Hematopoietic multipotent progenitor cell treated with erythropoietin and hydrocortisone succinate and interleukin-3 and kit ligand, for 8 days (in vitro differentiated cells): Measurements from ENCODE around the gene PIP5K1C.
"Not testable (repeated sequence)": the region's sequence is repeated elsewhere in the genome, so short reads cannot be mapped to it uniquely, and the experiment has no call there.

Experiments
- DNase-seq: peaks from one replicate; pipeline ENCODE4 v3.0.0-alpha.2; 2015

The PIP5K1C gene

GRCh38 chr19:3658870-3659745 is 41.2 kb downstream of the PIP5K1C start:
- DNase-seq, result no peak

- no peak for DNase-seq
These were observed 42.0 kb downstream of the PIP5K1C start for GRCh38 chr19:3658004-3658869.

GRCh38 chr19:3657395-3657769 is 42.9 kb downstream of the PIP5K1C start:
- DNase-seq, result no peak

GRCh38 chr19:3656747-3657394 is 43.4 kb downstream of the PIP5K1C start:
- DNase-seq, result no peak

- DNase-seq, result no peak
These were observed 44.1 kb downstream of the PIP5K1C start for GRCh38 chr19:3656073-3656746.

GRCh38 chr19:3655402-3656072 is 44.7 kb downstream of the PIP5K1C start:
- no peak for DNase-seq

GRCh38 chr19:3653865-3654513 is 46.3 kb downstream of the PIP5K1C start:
- DNase-seq, result no peak

GRCh38 chr19:3653081-3653795 is 47.0 kb downstream of the PIP5K1C start:
- DNase-seq, result no peak

- DNase-seq, result no peak
These were observed 47.8 kb downstream of the PIP5K1C start for GRCh38 chr19:3652422-3652821.

- DNase-seq, result no peak
These were observed 48.6 kb downstream of the PIP5K1C start for GRCh38 chr19:3651684-3652083.

- no peak for DNase-seq
These were observed 50.4 kb downstream of the PIP5K1C start for GRCh38 chr19:3649888-3650287.

- no peak for DNase-seq
These were observed 52.0 kb downstream of the PIP5K1C start for GRCh38 chr19:3648037-3648905.

GRCh38 chr19:3647102-3647501 is 53.2 kb downstream of the PIP5K1C start:
- not testable (repeated sequence) for DNase-seq

GRCh38 chr19:3646336-3647092 is 53.8 kb downstream of the PIP5K1C start:
- DNase-seq, result no peak

GRCh38 chr19:3645726-3646125 is 54.5 kb downstream of the PIP5K1C start:
- DNase-seq, result no peak

GRCh38 chr19:3645067-3645396 is 55.2 kb downstream of the PIP5K1C start:
- no peak for DNase-seq

- no peak for DNase-seq
These were observed 55.8 kb downstream of the PIP5K1C start for GRCh38 chr19:3644351-3645066.

- DNase-seq, result no peak
These were observed 56.5 kb downstream of the PIP5K1C start for GRCh38 chr19:3643674-3644313.
